H9 (cell line): ENCODE data around the gene VPS39. TPM values are rescaled to one million over a fixed set of nuclear protein-coding genes. Genes with fewer than 3 reads are reported as not detected.

Experiments used
- DNase-seq: peaks from one replicate; pipeline ENCODE4 v3.0.0-alpha.2; 2017
- H2AFZ ChIP-seq: one replicate; pipeline ENCODE4 v1.6.1; 2013; ENCODE audit warnings: mild to moderate bottlenecking, low read length, control low read depth, moderate library complexity
- H2AK5ac ChIP-seq: 2 replicates; pipeline ENCODE4 v1.6.1; 2013; ENCODE audit warnings: low read length, control low read depth, mixed read lengths; ENCODE audit not compliant: insufficient read length
- H2BK120ac ChIP-seq: one replicate; pipeline ENCODE4 v1.6.1; 2013; ENCODE audit warnings: low read depth, mild to moderate bottlenecking, low read length, control low read depth, inconsistent platforms; ENCODE audit not compliant: poor library complexity, severe bottlenecking
- H2BK12ac ChIP-seq: 2 replicates; pipeline ENCODE4 v1.6.1; 2013; ENCODE audit warnings: low read length, control low read depth, mixed read lengths, low read depth; ENCODE audit not compliant: insufficient read length
- H2BK15ac ChIP-seq: 2 replicates; pipeline ENCODE4 v1.6.1; 2013; ENCODE audit warnings: low read depth, low read length, control low read depth
- H2BK20ac ChIP-seq: one replicate; pipeline ENCODE4 v1.6.1; 2013; ENCODE audit warnings: low read depth, mild to moderate bottlenecking, low read length, control low read depth, inconsistent platforms; ENCODE audit not compliant: poor library complexity, severe bottlenecking
- H2BK5ac ChIP-seq: 2 replicates; pipeline ENCODE4 v1.6.1; 2013; ENCODE audit warnings: low read length, control low read depth, mixed read lengths; ENCODE audit not compliant: insufficient read length
- H3K14ac ChIP-seq: 2 replicates; pipeline ENCODE4 v1.6.1; 2013; ENCODE audit warnings: low read length, control low read depth; ENCODE audit not compliant: insufficient read depth
- H3K18ac ChIP-seq: 2 replicates; pipeline ENCODE4 v1.6.1; 2013; ENCODE audit warnings: low read depth, mild to moderate bottlenecking, mixed read lengths, low read length, control low read depth; ENCODE audit not compliant: insufficient read length
- H3K23ac ChIP-seq: 2 replicates; pipeline ENCODE4 v1.6.1; 2013; ENCODE audit warnings: low read length, control low read depth, mixed read lengths, low read depth; ENCODE audit not compliant: insufficient read length
- H3K23me2 ChIP-seq: 2 replicates; pipeline ENCODE4 v1.6.1; 2013; ENCODE audit warnings: low read depth, mild to moderate bottlenecking, mixed read lengths, low read length, control low read depth; ENCODE audit not compliant: insufficient read length, poor library complexity, severe bottlenecking
- H3K27ac ChIP-seq: 2 replicates; pipeline ENCODE4 v1.5.1; 2013; ENCODE audit warnings: low read length, control low read depth, mixed read lengths, low read depth; ENCODE audit not compliant: insufficient read length
- H3K27me3 ChIP-seq: 2 replicates; pipeline ENCODE4 v1.6.1; 2013; ENCODE audit warnings: low read length, control low read depth, inconsistent platforms; ENCODE audit not compliant: insufficient read depth
- H3K4ac ChIP-seq: 2 replicates; pipeline ENCODE4 v1.6.1; 2013; ENCODE audit warnings: low read depth, mild to moderate bottlenecking, control low read depth, inconsistent platforms, low read length, moderate library complexity
- H3K4me1 ChIP-seq: 2 replicates; pipeline ENCODE4 v1.6.1; 2013; ENCODE audit warnings: low read length, control low read depth, inconsistent platforms; ENCODE audit not compliant: insufficient read depth
- H3K4me2 ChIP-seq: 2 replicates; pipeline ENCODE4 v1.6.1; 2013; ENCODE audit warnings: low read length, control low read depth, mixed read lengths; ENCODE audit not compliant: insufficient read length, insufficient read depth
- H3K56ac ChIP-seq: 2 replicates; pipeline ENCODE4 v1.6.1; 2013; ENCODE audit warnings: low read depth, mild to moderate bottlenecking, mixed read lengths, low read length, control low read depth; ENCODE audit not compliant: insufficient read length
- H3K79me1 ChIP-seq: 2 replicates; pipeline ENCODE4 v1.6.1; 2013; ENCODE audit warnings: low read depth, mild to moderate bottlenecking, moderate library complexity, low read length, control low read depth, inconsistent platforms; ENCODE audit not compliant: insufficient read depth, poor library complexity, severe bottlenecking
- H3K79me2 ChIP-seq: 2 replicates; pipeline ENCODE4 v1.6.1; 2013; ENCODE audit warnings: low read length, control low read depth, inconsistent platforms; ENCODE audit not compliant: insufficient read depth
- H3K9ac ChIP-seq: 2 replicates; pipeline ENCODE4 v1.6.1; 2013; ENCODE audit warnings: low read length, control low read depth, mixed read lengths; ENCODE audit not compliant: insufficient read length; ENCODE audit errors: extremely low read depth
- H3K9me3 ChIP-seq: one replicate; pipeline ENCODE4 v1.6.1; 2013; ENCODE audit warnings: low read depth, low read length, inconsistent platforms; ENCODE audit not compliant: control insufficient read depth
- H3T11ph ChIP-seq: one replicate; pipeline ENCODE4 v1.6.1; 2013; ENCODE audit warnings: mild to moderate bottlenecking, low read length, control low read depth, inconsistent platforms
- H4K20me1 ChIP-seq: one replicate; pipeline ENCODE4 v1.6.1; 2013; ENCODE audit not compliant: control insufficient read depth, insufficient read length, insufficient read depth
- H4K5ac ChIP-seq: 2 replicates; pipeline ENCODE4 v1.6.1; 2013; ENCODE audit warnings: low read depth, mild to moderate bottlenecking, mixed read lengths, low read length, control low read depth; ENCODE audit not compliant: insufficient read length
- H4K8ac ChIP-seq: replicated peaks from 2 replicates; pipeline ENCODE4 v1.6.1; 2013; ENCODE audit warnings: low read length, control low read depth, mixed read lengths, low read depth; ENCODE audit not compliant: insufficient read length
- H4K91ac ChIP-seq: 2 replicates; pipeline ENCODE4 v1.6.1; 2013; ENCODE audit warnings: low read depth, mild to moderate bottlenecking, moderate library complexity, mixed read lengths, low read length, control low read depth; ENCODE audit not compliant: insufficient read length
- H3K27ac Mint-ChIP-seq, 3 experiments: 2 replicates in 2 of 3; 3 replicates in 1 of 3; pipeline ENCODE4 v1.8.0; 2020 to 2021; ENCODE audit warnings: mixed read lengths in 3 of 3, mild to moderate bottlenecking in 1 of 3, moderate library complexity in 1 of 3
- H3K27me3 Mint-ChIP-seq: 2 replicates; pipeline ENCODE4 v1.8.0; 2021; ENCODE audit warnings: low read depth, mild to moderate bottlenecking, moderate library complexity, mixed read lengths
- H3K36me3 Mint-ChIP-seq, 3 experiments: 2 replicates in 2 of 3; 3 replicates in 1 of 3; pipeline ENCODE4 v1.8.0; 2020 to 2021; ENCODE audit warnings: low read depth in 3 of 3, mixed read lengths in 3 of 3; ENCODE audit not compliant: insufficient read depth in 1 of 3
- H3K4me1 Mint-ChIP-seq, 2 experiments: 2 replicates each; pipeline ENCODE4 v1.8.0; 2020; ENCODE audit warnings: mixed read lengths in 2 of 2
- H3K4me3 Mint-ChIP-seq, 2 experiments: 2 replicates in 1 of 2; 3 replicates in 1 of 2; pipeline ENCODE4 v1.8.0; 2020 to 2021; ENCODE audit warnings: mild to moderate bottlenecking in 2 of 2, mixed read lengths in 2 of 2, moderate library complexity in 1 of 2
- H3K9me3 Mint-ChIP-seq, 2 experiments: 2 replicates in 1 of 2; 3 replicates in 1 of 2; pipeline ENCODE4 v1.8.0; 2020; ENCODE audit warnings: mild to moderate bottlenecking in 2 of 2, mixed read lengths in 2 of 2, moderate library complexity in 1 of 2
- WGBS: extraction: QIAGEN DNeasy Blood & Tissue Kit; methylation state at CpG from one replicate; pipeline ENCODE4 v1.1.7; 2013; ENCODE audit warnings: missing lambda C conversion rate, low lambda C conversion rate, mixed read lengths; ENCODE audit not compliant: insufficient read length; ENCODE audit errors: extremely low coverage; 5-methylcytosine and 5-hydroxymethylcytosine counted together
- total RNA-seq: library from RNA; stranded (reverse); gene quantifications from 2 replicates; pipeline ENCODE4 v1.2.1, GENCODE V29; 2021
- TF ChIP-seq, protein P1 (sequence below): fragments of 200-600 bp; sonication (generic); conservative IDR thresholded peaks from 3 replicates; pipeline ENCODE4 v1.8.0; 2021; ENCODE audit warnings: antibody characterized with exemption, mild to moderate bottlenecking

The VPS39 gene
- total RNA-seq, 1 experiment from 2014 or later = 48.6 TPM

DNA sequence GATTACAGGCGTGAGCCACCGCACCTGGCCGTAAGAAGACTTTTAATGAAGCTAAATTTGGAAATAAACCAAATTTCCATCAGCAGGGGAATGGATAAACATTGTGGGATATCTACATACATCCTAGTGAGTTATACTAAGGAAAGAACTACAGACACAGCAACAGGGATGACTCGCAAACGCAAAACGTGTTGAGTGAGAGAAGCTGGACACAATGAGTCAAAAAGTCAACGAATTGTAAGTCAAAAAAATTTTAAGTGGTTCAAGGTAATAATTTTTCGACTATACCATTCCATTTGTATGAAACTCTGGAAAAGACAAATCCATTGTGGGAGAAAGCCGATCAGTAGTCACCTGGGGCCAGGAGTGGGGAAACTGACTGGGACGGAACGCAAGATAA, 71.6 kb downstream of the VPS39 start:
- H4K5ac ChIP-seq = no peak overlapping the region
- Mint-ChIP-seq H3K27ac (no peak overlapping the region), H3K36me3 (no peaks in the 10 kb centered on the region), H3K27me3 (no peaks in the 10 kb centered on the region), H3K9me3 (peaks cover 9 to 11% of the 10 kb centered on the region in 2 experiments), H3K4me3 (no peak overlapping the region), H3K4me1 (peaks cover 7 to 12% of the 10 kb centered on the region in 2 experiments)
- H3K4me1 ChIP-seq = no peaks in the 10 kb centered on the region
- no peak overlapping the region for H2AK5ac ChIP-seq
- no peak overlapping the region for H3K27ac ChIP-seq
- H4K8ac ChIP-seq = no peak overlapping the region
- H2BK120ac ChIP-seq = no peak overlapping the region
- H2AFZ ChIP-seq = no peak overlapping the region
- H2BK20ac ChIP-seq = no peak overlapping the region
- H3K79me1 ChIP-seq = no peaks in the 10 kb centered on the region
- no peak overlapping the region for H3K4ac ChIP-seq
- no peak overlapping the region for H3K23ac ChIP-seq
- H3K9me3 ChIP-seq = no peaks in the 10 kb centered on the region
- no peak overlapping the region for H3K9ac ChIP-seq
- no peaks in the 10 kb centered on the region for H3K27me3 ChIP-seq
- H2BK15ac ChIP-seq = no peak overlapping the region
- H3K18ac ChIP-seq = no peak overlapping the region
- H2BK12ac ChIP-seq = no peak overlapping the region
- H3T11ph ChIP-seq = no peak overlapping the region
- TF ChIP-seq, protein P1, sequence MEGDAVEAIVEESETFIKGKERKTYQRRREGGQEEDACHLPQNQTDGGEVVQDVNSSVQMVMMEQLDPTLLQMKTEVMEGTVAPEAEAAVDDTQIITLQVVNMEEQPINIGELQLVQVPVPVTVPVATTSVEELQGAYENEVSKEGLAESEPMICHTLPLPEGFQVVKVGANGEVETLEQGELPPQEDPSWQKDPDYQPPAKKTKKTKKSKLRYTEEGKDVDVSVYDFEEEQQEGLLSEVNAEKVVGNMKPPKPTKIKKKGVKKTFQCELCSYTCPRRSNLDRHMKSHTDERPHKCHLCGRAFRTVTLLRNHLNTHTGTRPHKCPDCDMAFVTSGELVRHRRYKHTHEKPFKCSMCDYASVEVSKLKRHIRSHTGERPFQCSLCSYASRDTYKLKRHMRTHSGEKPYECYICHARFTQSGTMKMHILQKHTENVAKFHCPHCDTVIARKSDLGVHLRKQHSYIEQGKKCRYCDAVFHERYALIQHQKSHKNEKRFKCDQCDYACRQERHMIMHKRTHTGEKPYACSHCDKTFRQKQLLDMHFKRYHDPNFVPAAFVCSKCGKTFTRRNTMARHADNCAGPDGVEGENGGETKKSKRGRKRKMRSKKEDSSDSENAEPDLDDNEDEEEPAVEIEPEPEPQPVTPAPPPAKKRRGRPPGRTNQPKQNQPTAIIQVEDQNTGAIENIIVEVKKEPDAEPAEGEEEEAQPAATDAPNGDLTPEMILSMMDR = no peak
- H4K91ac ChIP-seq = no peak overlapping the region
- H3K56ac ChIP-seq = no peak overlapping the region
- H3K14ac ChIP-seq = no peak overlapping the region
- H2BK5ac ChIP-seq = no peak overlapping the region
- H4K20me1 ChIP-seq = no peaks in the 10 kb centered on the region
- H3K79me2 ChIP-seq = no peaks in the 10 kb centered on the region
- DNase-seq = no peak
- no peak overlapping the region for H3K4me2 ChIP-seq
- no peaks in the 10 kb centered on the region for H3K23me2 ChIP-seq
- WGBS = no CpG with 5 or more reads among the region's 11 CpGs
